Measurements from ENCODE around the gene DZANK1. TPM values are rescaled to one million over a fixed set of nuclear protein-coding genes. Genes with fewer than 3 reads are reported as not detected.

Gene DZANK1
- total and polyA plus RNA-seq, 9 of the 15 experiments (the other 6 are each of a cell fraction or from before 2014, with no cell fraction given): 0.04 to 0.18 (median 0.11) TPM; not detected in 2

GRCh38 chr20:18360635-18361034 lies 106.2 kb downstream of the DZANK1 start (continued):
- TF ChIP-seq FIP1L1 (IDR thresholded peaks at IDR 0.05; ENCODE audit: low read depth, low read length, poor library complexity, severe bottlenecking) (no peak), SREBF1 (IDR thresholded peaks at IDR 0.05; ENCODE audit: borderline replicate concordance, low read depth, low read length) (no peak)

- CTCF ChIA-PET (ENCODE audit: low intra/inter-chr PET ratio): no interaction called here
- in situ Hi-C loops (cut with MboI) (no loop called here), intact Hi-C loops (cut with micrococcal nuclease) (no loop called here)
- ATAC-seq (no peak), DNase-seq (ENCODE audit: extremely low read depth in 1 of 4, low spot score in 3 of 4) (no peak), FAIRE-seq (no peak)
- Histone ChIP-seq H3K27me3 (ENCODE audit: control insufficient read depth in 2 of 2, insufficient read depth in 2 of 2, low read length in 2 of 2) (no peaks in the 10 kb centered on the region; a peak in 1 of 5 replicates), H3K4me3 (no peak overlapping the region), H2AFZ (ENCODE audit: low read depth, low read length) (no peak overlapping the region), H3K79me2 (ENCODE audit: control insufficient read depth, insufficient read depth, low read length) (no peaks in the 10 kb centered on the region), H4K20me1 (replicated peaks; ENCODE audit: control insufficient read depth, insufficient read depth, low read length) (no peaks in the 10 kb centered on the region), H3K4me2 (ENCODE audit: insufficient read depth, low read length) (no peak overlapping the region), H3K9ac (ENCODE audit: insufficient read depth in 1 of 2, low read depth in 2 of 2, low read length in 2 of 2) (no peak overlapping the region), H3K9me3 (replicated peaks; ENCODE audit: control insufficient read depth, insufficient read depth, low read depth, low read length) (no peaks in the 10 kb centered on the region), H3K4me1 (replicated peaks in 1 of 2; ENCODE audit: control insufficient read depth in 2 of 2, insufficient read depth in 2 of 2, low read length in 2 of 2) (no peaks in the 10 kb centered on the region), H3K36me3 (ENCODE audit: control insufficient read depth, insufficient read depth, low read length) (no peaks in the 10 kb centered on the region), H3K9me1 (ENCODE audit: control insufficient read depth, insufficient read depth, low read length) (no peaks in the 10 kb centered on the region), H3K27ac (ENCODE audit: extremely low read depth, low read depth, low read length) (no peak overlapping the region)
- 0% methylated on average over 1 of the region's 1 CpG for WGBS (ENCODE audit: insufficient coverage, low coverage, missing lambda C conversion rate)
- POLR2A ChIA-PET: no interaction called here
- no TSS peak for BruUV-seq (replicated peaks)
- no peak for TF ChIP-seq SIRT6 (IDR thresholded peaks at IDR 0.05; ENCODE audit: low read depth, low read length)
- TF ChIP-seq ZNF3 (CRISPR knock-in tag; IDR thresholded peaks at IDR 0.05): no peak
- no peak for TF ChIP-seq BRD9 (IDR thresholded peaks at IDR 0.05; ENCODE audit: low read depth, partially characterized antibody)
- TF ChIP-seq XRCC3 (IDR thresholded peaks at IDR 0.05): no peak
- no peak for TF ChIP-seq RBFOX2 (IDR thresholded peaks at IDR 0.05; ENCODE audit: low read depth, low read length)
- TF ChIP-seq ETV6 (IDR thresholded peaks at IDR 0.05; ENCODE audit: borderline replicate concordance in 1 of 2, low read depth in 2 of 2, low read length in 1 of 2): no peak
- TF ChIP-seq ETV6 (CRISPR knock-in tag; IDR thresholded peaks at IDR 0.05; ENCODE audit: borderline replicate concordance): no peak
- TF ChIP-seq ZNF668 (CRISPR knock-in tag; IDR thresholded peaks at IDR 0.05): no peak
- TF ChIP-seq ATF3 (IDR thresholded peaks at IDR 0.05): no peak
- no peak for TF ChIP-seq ATF3 (CRISPR knock-in tag; conservative IDR thresholded peaks at IDR 0.05)
- TF ChIP-seq KHSRP (IDR thresholded peaks at IDR 0.05): no peak
- TF ChIP-seq ZNF318 (IDR thresholded peaks at IDR 0.05; ENCODE audit: borderline replicate concordance in 1 of 2, low read depth in 1 of 2): no peak
Measured at GRCh38 chr20:18359854-18360253, 107.0 kb downstream of the DZANK1 start.
